ENCODE data around the gene DUT. TPM values are rescaled to one million over a fixed set of nuclear protein-coding genes. Genes with fewer than 3 reads are reported as not detected.

DUT gene
- total RNA-seq, 2 experiments from 2014 or later = 60.7 to 65.3 TPM

DNA sequence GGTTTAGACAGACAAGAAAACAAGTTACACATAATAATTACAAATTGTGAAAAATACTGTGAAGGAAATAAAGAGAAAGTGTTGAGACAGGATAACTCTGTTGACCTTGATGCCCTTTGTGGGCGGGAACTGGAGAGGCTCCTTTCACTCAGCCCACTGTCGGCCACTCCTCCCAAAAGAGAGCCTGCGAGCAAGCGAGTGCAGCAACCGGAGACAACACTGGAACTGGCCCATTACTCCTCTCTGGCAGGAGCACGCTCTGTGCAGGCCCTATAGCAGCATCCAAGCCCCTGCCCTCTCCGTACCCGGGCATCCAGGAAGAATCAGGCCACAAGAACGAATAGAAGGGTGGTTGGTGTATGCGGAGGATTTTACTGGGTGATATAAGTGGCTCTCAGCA lies 16.2 kb upstream of the DUT start:
- ChIA-PET POLR2A (no interaction called here), CTCF (interaction anchor here (0.5 kb wide), 1 partner anchor 729 kb away, joined by 3 read pairs; no protein-coding TSS in a partner anchor)
- Mint-ChIP-seq H3K27me3 (no peaks in the 10 kb centered on the region), H3K4me3 (no peak overlapping the region), H3K9me3 (no peaks in the 10 kb centered on the region), H3K36me3 (ENCODE audit: low read depth) (no peaks in the 10 kb centered on the region), H3K4me1 (ENCODE audit: low read depth) (no peaks in the 10 kb centered on the region), H3K27ac (no peak overlapping the region)
- H3K36me3 ChIP-seq (ENCODE audit: insufficient read depth, low read length) = no peaks in the 10 kb centered on the region
- intact Hi-C loops (cut with DNase I, micrococcal nuclease) = no loop called here
- ATAC-seq (ENCODE audit: poor library complexity) (no peak), DNase-seq (no peak)
- H3K27me3 ChIP-seq (ENCODE audit: control insufficient read depth in 1 of 2, insufficient read depth in 2 of 2, low read length in 2 of 2) = no peaks in the 10 kb centered on the region
- no peaks in the 10 kb centered on the region for H3K9me3 ChIP-seq (ENCODE audit: control insufficient read depth in 1 of 2, insufficient read depth in 1 of 2, low read length in 2 of 2)
- H3K27ac ChIP-seq (ENCODE audit: low read depth in 1 of 2, low read length in 2 of 2) = no peak overlapping the region
- TF ChIP-seq, protein P1, sequence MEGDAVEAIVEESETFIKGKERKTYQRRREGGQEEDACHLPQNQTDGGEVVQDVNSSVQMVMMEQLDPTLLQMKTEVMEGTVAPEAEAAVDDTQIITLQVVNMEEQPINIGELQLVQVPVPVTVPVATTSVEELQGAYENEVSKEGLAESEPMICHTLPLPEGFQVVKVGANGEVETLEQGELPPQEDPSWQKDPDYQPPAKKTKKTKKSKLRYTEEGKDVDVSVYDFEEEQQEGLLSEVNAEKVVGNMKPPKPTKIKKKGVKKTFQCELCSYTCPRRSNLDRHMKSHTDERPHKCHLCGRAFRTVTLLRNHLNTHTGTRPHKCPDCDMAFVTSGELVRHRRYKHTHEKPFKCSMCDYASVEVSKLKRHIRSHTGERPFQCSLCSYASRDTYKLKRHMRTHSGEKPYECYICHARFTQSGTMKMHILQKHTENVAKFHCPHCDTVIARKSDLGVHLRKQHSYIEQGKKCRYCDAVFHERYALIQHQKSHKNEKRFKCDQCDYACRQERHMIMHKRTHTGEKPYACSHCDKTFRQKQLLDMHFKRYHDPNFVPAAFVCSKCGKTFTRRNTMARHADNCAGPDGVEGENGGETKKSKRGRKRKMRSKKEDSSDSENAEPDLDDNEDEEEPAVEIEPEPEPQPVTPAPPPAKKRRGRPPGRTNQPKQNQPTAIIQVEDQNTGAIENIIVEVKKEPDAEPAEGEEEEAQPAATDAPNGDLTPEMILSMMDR (IDR thresholded peaks at IDR 0.05) = no peak
- no peak overlapping the region for H3K4me3 ChIP-seq (ENCODE audit: low read length)
- no peaks in the 10 kb centered on the region for H3K4me1 ChIP-seq (ENCODE audit: insufficient read depth, low read length)

DNA sequence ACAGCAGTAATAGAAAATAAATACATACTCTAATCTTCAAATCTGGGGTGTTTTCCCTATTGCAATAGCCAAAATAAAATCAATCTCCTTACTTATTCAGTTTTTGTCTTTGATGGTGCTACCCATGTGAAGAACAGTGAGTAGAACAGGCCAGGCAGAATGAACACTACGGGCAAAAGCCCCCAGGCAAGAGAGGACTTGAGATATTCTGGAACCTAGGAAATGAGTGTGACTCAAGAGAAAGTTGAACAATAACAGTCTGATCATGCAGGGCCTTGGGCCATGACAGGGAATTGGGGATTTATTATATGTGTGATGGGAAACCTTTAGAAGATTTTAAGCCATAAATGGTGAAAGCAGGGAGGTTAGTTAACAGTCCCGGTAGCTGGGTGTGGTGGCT lies 14.0 kb upstream of the DUT start:
- no peak for DNase-seq

DNA sequence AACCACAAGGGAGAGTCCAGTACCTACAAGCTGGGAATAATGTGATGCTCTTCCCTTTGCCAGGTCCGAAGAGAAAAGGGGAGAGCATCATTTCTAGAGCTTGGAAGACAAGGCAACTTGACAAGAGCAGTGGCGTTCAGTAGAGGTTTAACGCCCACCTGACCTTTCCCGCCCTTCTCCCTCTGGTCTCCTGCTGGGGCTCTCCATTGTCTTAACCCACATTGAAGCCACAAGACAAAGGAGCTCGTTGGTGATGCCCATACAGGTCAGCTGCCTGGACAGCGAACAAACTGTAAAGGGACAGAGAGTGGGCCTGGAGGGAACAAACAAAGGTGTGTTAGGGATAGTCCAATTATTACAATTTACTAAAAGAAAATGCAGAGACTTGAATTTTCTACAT lies 13.1 kb upstream of the DUT start:
- H3K4me1 ChIP-seq (ENCODE audit: insufficient read depth, low read length) = no peaks in the 10 kb centered on the region
- intact Hi-C loops (cut with DNase I, micrococcal nuclease) = no loop called here
- no peaks in the 10 kb centered on the region for H3K36me3 ChIP-seq (ENCODE audit: insufficient read depth, low read length)
- ATAC-seq (ENCODE audit: poor library complexity) (no peak), DNase-seq (no peak)
- TF ChIP-seq, protein P1 (IDR thresholded peaks at IDR 0.05) = no peak
- CTCF ChIA-PET = no interaction called here
- H3K27me3 Mint-ChIP-seq = no peaks in the 10 kb centered on the region
- H3K27ac ChIP-seq (ENCODE audit: low read depth in 1 of 2, low read length in 2 of 2) = no peak overlapping the region
- no peaks in the 10 kb centered on the region for H3K9me3 ChIP-seq (ENCODE audit: control insufficient read depth in 1 of 2, insufficient read depth in 1 of 2, low read length in 2 of 2)
- H3K27me3 ChIP-seq (ENCODE audit: control insufficient read depth in 1 of 2, insufficient read depth in 2 of 2, low read length in 2 of 2) = peaks cover 0 to 4% of the 10 kb centered on the region in 2 experiments
- POLR2A ChIA-PET = no interaction called here
- H3K9me3 Mint-ChIP-seq = no peaks in the 10 kb centered on the region
- no peak overlapping the region for H3K27ac Mint-ChIP-seq
- no peaks in the 10 kb centered on the region for H3K36me3 Mint-ChIP-seq (ENCODE audit: low read depth)
- no peaks in the 10 kb centered on the region for H3K4me1 Mint-ChIP-seq (ENCODE audit: low read depth)
- H3K4me3 ChIP-seq (ENCODE audit: low read length) = no peak overlapping the region
- no peak overlapping the region for H3K4me3 Mint-ChIP-seq

More for the DNA sequence above, 14.0 kb upstream of the DUT start:
- no peaks in the 10 kb centered on the region for H3K36me3 ChIP-seq (ENCODE audit: insufficient read depth, low read length)
- H3K36me3 Mint-ChIP-seq (ENCODE audit: low read depth) = no peaks in the 10 kb centered on the region
- H3K4me3 ChIP-seq (ENCODE audit: low read length) = no peak overlapping the region
- no peaks in the 10 kb centered on the region for H3K27me3 Mint-ChIP-seq
- TF ChIP-seq, protein P1 (IDR thresholded peaks at IDR 0.05) = no peak
- intact Hi-C loops (cut with DNase I, micrococcal nuclease) = no loop called here
- peaks cover 0 to 4% of the 10 kb centered on the region in 2 experiments for H3K27me3 ChIP-seq (ENCODE audit: control insufficient read depth in 1 of 2, insufficient read depth in 2 of 2, low read length in 2 of 2)
- H3K4me1 Mint-ChIP-seq (ENCODE audit: low read depth) = no peaks in the 10 kb centered on the region
- CTCF ChIA-PET = no interaction called here
- ATAC-seq (ENCODE audit: poor library complexity) = no peak
- no peak overlapping the region for H3K4me3 Mint-ChIP-seq
- no peaks in the 10 kb centered on the region for H3K9me3 Mint-ChIP-seq
- H3K9me3 ChIP-seq (ENCODE audit: control insufficient read depth in 1 of 2, insufficient read depth in 1 of 2, low read length in 2 of 2) = no peaks in the 10 kb centered on the region
- H3K4me1 ChIP-seq (ENCODE audit: insufficient read depth, low read length) = no peaks in the 10 kb centered on the region
- POLR2A ChIA-PET = no interaction called here
- no peak overlapping the region for H3K27ac ChIP-seq (ENCODE audit: low read depth in 1 of 2, low read length in 2 of 2)
- H3K27ac Mint-ChIP-seq = no peak overlapping the region
